Hepatocyte (in vitro differentiated cells): ENCODE data around the gene SCFD1.

Source experiments
- EZH2 ChIP-seq: fragments of 200-600 bp; sonication (generic); IDR thresholded peaks from 2 replicates; pipeline ENCODE4 v1.6.1; 2016; ENCODE audit warnings: antibody characterized with exemption, mild to moderate bottlenecking, borderline replicate concordance
- TF ChIP-seq, protein P1 (sequence below): fragments of 200-600 bp; sonication (generic); IDR thresholded peaks from 2 replicates; pipeline ENCODE4 v1.5.1; 2016; ENCODE audit warnings: antibody characterized with exemption, mild to moderate bottlenecking; ENCODE audit not compliant: poor library complexity

GRCh38 chr14:30573226-30573814, 48.8 kb upstream of the SCFD1 start:
- TF ChIP-seq, protein P1, sequence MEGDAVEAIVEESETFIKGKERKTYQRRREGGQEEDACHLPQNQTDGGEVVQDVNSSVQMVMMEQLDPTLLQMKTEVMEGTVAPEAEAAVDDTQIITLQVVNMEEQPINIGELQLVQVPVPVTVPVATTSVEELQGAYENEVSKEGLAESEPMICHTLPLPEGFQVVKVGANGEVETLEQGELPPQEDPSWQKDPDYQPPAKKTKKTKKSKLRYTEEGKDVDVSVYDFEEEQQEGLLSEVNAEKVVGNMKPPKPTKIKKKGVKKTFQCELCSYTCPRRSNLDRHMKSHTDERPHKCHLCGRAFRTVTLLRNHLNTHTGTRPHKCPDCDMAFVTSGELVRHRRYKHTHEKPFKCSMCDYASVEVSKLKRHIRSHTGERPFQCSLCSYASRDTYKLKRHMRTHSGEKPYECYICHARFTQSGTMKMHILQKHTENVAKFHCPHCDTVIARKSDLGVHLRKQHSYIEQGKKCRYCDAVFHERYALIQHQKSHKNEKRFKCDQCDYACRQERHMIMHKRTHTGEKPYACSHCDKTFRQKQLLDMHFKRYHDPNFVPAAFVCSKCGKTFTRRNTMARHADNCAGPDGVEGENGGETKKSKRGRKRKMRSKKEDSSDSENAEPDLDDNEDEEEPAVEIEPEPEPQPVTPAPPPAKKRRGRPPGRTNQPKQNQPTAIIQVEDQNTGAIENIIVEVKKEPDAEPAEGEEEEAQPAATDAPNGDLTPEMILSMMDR = no peak
- TF ChIP-seq EZH2 = no peak
